ENCODE results near the gene COL5A1.
"Not testable (repeated sequence)": the region's sequence is repeated elsewhere in the genome, so short reads cannot be mapped to it uniquely, and the experiment has no call there.

The COL5A1 gene

GRCh38 chr9:134690301-134690751, 48.7 kb downstream of the COL5A1 start:
- no peak for DNase-seq (ENCODE audit: low read depth in 1 of 2, low spot score in 1 of 2)

- no peak for DNase-seq (ENCODE audit: low read depth in 1 of 2, low spot score in 1 of 2)
These were observed 49.5 kb downstream of the COL5A1 start for GRCh38 chr9:134690946-134691694.

- no peak for DNase-seq (ENCODE audit: low read depth in 1 of 2, low spot score in 1 of 2)
These were observed 50.3 kb downstream of the COL5A1 start for GRCh38 chr9:134691695-134692572.

- no peak for DNase-seq (ENCODE audit: low read depth in 1 of 2, low spot score in 1 of 2)
These were observed 50.9 kb downstream of the COL5A1 start for GRCh38 chr9:134692573-134692860.

GRCh38 chr9:134693011-134693410, 51.4 kb downstream of the COL5A1 start:
- no peak for DNase-seq (ENCODE audit: low read depth in 1 of 2, low spot score in 1 of 2)

GRCh38 chr9:134693641-134694367, 52.2 kb downstream of the COL5A1 start:
- DNase-seq (ENCODE audit: low read depth in 1 of 2, low spot score in 1 of 2): no peak

GRCh38 chr9:134694368-134694665, 52.7 kb downstream of the COL5A1 start:
- DNase-seq (ENCODE audit: low read depth in 1 of 2, low spot score in 1 of 2): no peak

- DNase-seq (ENCODE audit: low read depth in 1 of 2, low spot score in 1 of 2): no peak
These were observed 53.1 kb downstream of the COL5A1 start for GRCh38 chr9:134694714-134695113.

GRCh38 chr9:134695144-134695543, 53.5 kb downstream of the COL5A1 start:
- DNase-seq (ENCODE audit: low read depth in 1 of 2, low spot score in 1 of 2): no peak

GRCh38 chr9:134696433-134696832, 54.8 kb downstream of the COL5A1 start:
- no peak for DNase-seq (ENCODE audit: low read depth in 1 of 2, low spot score in 1 of 2)

- DNase-seq (ENCODE audit: low read depth in 1 of 2, low spot score in 1 of 2): no peak
These were observed 56.5 kb downstream of the COL5A1 start for GRCh38 chr9:134698111-134698510.

GRCh38 chr9:134698587-134699342, 57.2 kb downstream of the COL5A1 start:
- DNase-seq (ENCODE audit: low read depth in 1 of 2, low spot score in 1 of 2): peak; percentile 12 to 16

- DNase-seq (ENCODE audit: low read depth in 1 of 2, low spot score in 1 of 2): no peak
These were observed 57.7 kb downstream of the COL5A1 start for GRCh38 chr9:134699343-134699740.

GRCh38 chr9:134700636-134701350, 59.2 kb downstream of the COL5A1 start:
- DNase-seq (ENCODE audit: low read depth in 1 of 2, low spot score in 1 of 2): no peak

- DNase-seq (ENCODE audit: low read depth in 1 of 2, low spot score in 1 of 2): no peak
These were observed 60.1 kb downstream of the COL5A1 start for GRCh38 chr9:134701581-134702259.

- no peak for DNase-seq (ENCODE audit: low read depth in 1 of 2, low spot score in 1 of 2)
These were observed 60.7 kb downstream of the COL5A1 start for GRCh38 chr9:134702291-134702690.

GRCh38 chr9:134703730-134704114, 62.1 kb downstream of the COL5A1 start:
- DNase-seq (ENCODE audit: low read depth in 1 of 2, low spot score in 1 of 2): not testable (repeated sequence)

GRCh38 chr9:134704498-134704897, 62.9 kb downstream of the COL5A1 start:
- no peak for DNase-seq (ENCODE audit: low read depth in 1 of 2, low spot score in 1 of 2)

- DNase-seq (ENCODE audit: low read depth in 1 of 2, low spot score in 1 of 2): no peak
These were observed 64.2 kb downstream of the COL5A1 start for GRCh38 chr9:134705786-134706185.

GRCh38 chr9:134706522-134706921, 64.9 kb downstream of the COL5A1 start:
- DNase-seq (ENCODE audit: low read depth in 1 of 2, low spot score in 1 of 2): no peak
